Hematopoietic multipotent progenitor cell treated with erythropoietin and hydrocortisone succinate and interleukin-3 and kit ligand, for 15 days (in vitro differentiated cells): ENCODE data around the gene PLAC8.
"Not testable (repeated sequence)": the region's sequence is repeated elsewhere in the genome, so short reads cannot be mapped to it uniquely, and the experiment has no call there.

Source experiments
- DNase-seq: peaks from one replicate; pipeline ENCODE4 v3.0.0-alpha.2; 2015; ENCODE audit warnings: low spot score

PLAC8 gene

GRCh38 chr4:83112231-83112630 lies 2.3 kb downstream of the PLAC8 start:
- DNase-seq, result no peak

GRCh38 chr4:83111751-83112141 lies 2.8 kb downstream of the PLAC8 start:
- DNase-seq, result not testable (repeated sequence)

GRCh38 chr4:83110970-83111750 lies 3.4 kb downstream of the PLAC8 start:
- DNase-seq, result no peak

DNA sequence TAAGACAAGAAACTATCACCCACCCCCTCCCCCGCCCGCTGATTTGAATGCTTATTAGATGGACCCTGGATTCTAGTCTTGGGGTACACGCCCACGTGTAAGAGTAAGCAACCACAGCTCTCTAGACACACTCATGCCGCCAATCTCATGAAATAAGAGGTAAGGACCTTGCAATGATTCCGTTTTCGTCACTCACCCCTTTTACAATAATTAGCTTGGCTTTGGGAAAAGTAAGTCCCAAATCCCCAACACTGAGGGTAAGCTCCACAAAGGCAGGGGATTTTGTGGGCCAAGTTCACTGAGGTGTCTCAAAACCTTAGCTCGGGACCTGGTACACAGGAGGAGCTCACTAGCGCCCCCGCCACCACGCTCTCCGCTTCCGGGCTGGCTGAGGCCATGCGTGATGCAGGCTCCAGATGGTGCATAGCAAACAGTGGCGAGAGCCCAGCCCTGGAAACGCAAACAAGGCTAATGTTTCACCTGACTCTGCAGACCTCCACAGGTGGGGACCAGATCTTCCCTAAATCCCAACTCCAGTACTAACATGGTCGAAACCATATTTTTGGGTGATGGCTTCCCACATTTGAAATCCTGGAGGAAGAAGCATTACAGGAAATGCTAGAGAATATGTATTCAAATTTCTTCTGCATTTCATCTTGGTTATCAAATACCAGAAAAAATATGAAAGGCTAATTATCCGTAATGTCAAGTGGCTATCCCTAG lies 4.1 kb downstream of the PLAC8 start:
- DNase-seq, result peak; percentile 72

DNA sequence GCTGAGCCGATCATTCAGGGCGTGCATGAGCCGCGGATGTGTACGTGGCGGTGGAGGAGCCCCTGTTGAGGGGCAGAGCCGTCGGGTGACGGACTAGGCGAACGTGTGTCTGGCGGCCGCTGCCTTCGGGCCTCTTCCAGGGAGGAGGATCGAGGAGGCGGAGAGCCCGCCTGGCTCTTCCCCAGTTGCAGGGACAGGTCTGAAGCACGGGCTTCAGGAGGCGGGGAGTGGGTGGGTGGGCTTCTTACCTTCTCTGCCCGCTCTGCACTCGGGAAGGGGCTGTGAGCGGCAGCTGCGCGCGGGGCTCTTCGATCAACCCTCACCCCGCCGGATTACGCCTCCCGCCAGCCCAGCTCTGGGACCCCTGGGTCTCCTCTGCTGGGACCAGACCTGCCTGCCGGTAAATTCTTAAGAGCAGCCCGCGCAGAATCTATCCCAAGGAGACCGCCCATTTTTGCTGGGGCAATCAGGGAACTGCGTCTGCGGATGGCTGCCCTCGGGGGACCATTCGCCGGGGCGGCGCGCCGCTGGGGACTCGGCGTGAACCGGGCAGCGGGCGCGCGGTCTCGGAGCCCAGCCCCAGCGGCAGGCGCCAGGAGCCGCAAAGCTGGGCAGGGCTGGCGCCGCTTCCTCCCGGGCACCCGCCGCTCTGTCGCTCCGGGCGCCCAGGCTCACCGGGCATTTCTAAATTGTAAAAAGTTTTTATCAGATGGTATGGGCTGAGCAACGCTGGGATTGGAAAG lies 4.9 kb downstream of the PLAC8 start:
- no peak for DNase-seq

DNA sequence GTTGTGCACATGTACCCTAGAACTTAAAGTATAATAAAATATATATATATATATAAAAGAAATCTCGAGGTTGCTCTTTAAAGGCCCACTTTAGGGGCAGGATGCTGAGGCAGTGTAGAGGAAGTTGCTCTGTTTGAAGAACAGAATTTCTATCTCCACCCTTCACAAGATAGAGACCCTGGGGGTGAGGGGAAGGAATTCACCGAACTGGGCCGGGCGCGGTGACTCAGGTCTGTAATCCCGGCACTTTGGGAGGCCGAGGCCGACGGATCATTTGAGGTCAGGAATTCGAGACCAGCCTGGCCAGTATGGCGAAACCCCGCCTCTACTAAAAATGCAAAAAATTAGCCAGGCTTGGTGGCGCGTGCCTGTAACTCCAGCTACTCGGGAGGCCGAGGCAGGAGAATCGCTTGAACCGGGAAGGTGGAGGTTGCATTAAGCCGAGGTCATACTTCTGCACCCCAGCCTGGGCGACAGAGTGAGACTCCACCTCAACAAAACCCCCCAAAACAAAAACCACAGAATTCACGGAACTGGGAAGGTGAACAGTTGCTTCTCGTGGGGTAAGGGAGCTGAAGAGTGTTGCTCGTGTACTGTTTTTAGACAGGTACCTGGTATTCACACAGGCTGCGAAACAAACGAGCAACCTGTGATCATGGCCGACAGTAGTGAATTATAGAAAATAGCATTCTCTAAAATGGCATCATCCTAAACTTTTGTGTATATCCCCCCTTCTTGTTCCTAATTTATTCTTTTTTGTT lies 6.2 kb downstream of the PLAC8 start:
- no peak for DNase-seq

GRCh38 chr4:83107631-83108030 lies 6.9 kb downstream of the PLAC8 start:
- no peak for DNase-seq

GRCh38 chr4:83104991-83105390 lies 9.5 kb downstream of the PLAC8 start:
- no peak for DNase-seq

DNA sequence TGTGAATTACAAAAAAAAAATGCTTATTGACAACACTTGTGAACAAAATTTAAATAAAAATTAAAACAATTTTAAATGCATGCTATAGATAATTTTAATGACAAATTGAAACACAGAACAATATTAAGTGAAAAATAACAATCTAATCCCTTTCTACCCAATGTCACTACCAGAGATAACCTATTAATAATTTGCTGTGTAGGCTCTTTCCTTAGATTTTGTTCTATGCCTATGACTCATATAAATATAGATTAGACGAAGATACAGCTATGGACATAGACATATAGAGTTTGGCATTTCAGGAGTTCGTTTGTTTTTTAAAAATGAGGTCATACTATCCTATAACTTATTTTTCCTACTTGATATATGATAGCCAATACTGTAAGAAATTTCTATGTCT lies 18.1 kb downstream of the PLAC8 start:
- no peak for DNase-seq

DNA sequence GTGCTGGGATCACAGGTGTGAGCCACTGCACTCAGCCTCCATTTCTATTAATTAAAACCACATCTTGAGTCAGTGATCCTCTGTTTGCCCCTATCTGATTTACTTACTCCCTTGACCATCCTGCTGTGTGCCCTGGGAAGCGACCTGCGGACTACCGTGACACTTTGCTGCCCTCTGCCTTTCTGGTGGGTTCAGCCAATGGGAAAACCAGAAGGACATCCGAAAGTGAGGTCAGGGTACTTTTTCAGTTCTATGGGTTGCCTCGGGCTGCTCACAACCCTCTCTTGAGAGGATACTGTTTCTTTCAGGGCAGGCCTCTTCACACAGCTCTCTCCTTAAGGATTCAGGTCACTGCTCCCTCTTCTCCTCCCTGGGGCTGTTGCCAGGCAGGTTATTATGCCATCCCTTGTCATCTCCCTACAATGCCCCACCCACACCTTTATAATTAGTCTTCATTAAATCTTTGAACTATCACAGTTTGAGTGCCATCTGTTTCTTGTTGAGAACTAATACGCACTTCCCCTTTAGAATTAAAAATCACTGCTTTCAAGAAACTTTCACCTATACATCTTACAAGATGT lies 21.4 kb downstream of the PLAC8 start:
- DNase-seq, result no peak

GRCh38 chr4:83089410-83090157 lies 24.9 kb downstream of the PLAC8 start:
- no peak for DNase-seq

DNA sequence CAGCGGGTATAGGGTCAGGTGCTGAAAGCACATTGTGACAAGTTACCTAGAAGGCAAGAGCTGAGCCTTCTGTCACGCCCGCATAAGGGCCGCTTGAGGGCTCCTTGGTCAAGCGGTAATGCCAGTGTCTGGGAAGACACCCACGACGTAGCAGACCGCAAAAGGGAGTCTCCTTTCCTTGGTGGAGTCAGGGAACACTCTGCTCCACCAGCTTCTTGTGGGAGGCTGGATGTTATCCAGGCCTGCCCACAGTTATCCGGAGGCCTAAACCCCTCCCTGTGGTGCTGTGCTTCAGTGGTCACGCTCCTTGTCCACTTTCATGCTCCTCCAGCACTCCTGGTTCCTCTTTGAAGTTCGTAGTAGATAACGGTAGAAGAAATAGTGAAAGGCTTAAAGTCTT lies 29.6 kb downstream of the PLAC8 start:
- not testable (repeated sequence) for DNase-seq

DNA sequence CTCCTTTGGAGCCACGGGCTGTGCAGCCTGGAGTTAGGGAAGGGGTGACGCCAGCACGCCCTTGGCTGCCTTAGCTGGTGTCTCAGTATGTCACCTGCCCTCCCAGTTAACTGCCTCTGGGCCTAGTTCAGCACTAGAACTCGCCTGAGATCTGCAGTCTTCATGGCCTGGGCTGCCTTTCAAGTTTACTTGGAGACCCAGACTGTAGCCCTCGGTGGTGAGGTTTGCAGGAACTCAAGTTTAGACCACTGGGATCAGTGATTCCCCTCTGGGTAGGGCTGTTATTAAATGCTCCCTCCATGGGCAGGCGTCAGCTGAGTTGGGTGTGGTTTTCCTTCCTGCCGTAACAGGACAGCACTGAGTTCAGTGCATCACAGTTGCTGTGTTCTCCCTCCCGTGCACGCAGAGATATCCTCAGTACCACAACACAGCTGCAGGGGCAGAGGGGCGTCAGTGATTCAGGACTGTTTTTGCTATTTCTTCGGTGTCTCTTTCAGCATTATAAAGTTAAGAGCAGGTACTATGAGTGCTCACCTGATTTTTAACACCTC lies 30.5 kb downstream of the PLAC8 start:
- DNase-seq, result no peak

DNA sequence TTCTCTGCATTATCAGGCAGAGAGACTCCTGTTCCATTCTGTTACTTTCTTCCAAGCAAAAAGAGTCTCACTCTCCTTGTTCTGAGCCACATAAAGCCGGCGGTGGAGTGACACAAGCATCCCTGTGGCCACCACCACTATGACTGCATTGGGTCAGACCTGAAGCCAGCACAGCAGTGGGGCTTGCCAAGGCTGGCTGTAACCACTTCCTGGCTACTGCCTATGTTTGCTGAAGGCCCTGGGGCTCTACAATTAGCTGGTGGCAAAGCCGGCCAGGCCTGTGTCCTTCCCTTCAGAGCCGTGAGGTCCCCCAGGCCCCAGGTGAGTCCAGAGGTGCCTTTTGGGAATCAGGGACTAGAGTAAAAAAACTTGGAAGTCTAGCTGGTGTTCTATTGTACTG lies 31.8 kb downstream of the PLAC8 start:
- no peak for DNase-seq

GRCh38 chr4:83080561-83080960 lies 34.0 kb downstream of the PLAC8 start:
- DNase-seq, result no peak

DNA sequence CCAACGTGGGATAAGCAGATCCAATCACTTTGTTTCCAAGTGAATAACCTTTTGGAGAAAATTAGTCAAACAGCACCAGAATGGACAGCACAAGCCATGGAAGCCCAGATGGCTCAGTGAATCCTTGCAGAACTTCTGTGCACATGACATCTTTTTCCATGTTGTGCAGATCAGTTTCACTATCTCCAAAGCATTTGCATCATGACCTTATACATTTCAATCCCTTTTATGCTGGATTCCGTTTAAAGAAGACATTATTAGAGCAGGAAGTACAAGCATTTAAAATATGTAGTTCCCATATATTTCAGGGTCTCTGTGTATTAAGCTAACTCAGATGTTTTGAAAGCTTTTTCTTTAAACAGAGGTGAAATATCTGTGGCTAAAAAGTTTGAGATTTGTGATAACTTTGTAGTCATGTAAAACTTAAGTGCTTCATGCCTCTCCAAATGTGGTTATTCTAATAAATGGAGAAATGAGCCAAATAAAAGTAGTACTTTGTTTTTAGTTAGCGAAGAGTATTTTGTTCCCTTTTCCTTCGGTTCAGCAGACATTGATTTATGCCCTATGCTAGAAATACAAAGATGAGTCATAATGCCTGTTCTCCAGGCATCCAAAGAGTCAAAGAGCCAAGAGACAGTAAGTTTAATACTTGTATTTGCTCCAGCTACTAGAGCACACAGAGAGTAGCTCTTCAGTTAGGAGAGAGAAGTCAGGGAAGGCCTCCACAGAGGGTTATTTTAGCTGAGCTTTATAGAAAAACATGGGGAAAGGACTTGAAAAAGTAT lies 39.0 kb downstream of the PLAC8 start:
- no peak for DNase-seq

DNA sequence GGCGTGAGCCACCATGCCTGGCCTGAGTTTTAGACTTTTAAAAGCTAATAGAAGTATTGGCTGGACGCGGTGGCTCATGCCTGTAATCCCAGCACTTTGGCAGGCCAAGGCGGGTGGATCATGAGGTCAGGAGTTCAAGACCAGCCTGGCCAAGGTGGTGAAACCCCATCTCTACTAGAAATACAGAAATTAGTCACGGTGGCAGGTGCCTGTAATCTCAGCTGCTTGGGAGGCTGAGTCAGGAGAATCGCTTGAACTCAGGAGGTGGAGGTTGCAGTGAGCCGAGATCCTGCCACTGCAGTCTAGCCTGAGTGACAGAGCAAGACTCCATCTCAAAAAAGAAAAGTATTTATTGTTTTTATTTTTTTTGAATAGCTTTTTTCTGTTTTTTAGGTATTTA lies 39.7 kb downstream of the PLAC8 start:
- DNase-seq, result not testable (repeated sequence)

DNA sequence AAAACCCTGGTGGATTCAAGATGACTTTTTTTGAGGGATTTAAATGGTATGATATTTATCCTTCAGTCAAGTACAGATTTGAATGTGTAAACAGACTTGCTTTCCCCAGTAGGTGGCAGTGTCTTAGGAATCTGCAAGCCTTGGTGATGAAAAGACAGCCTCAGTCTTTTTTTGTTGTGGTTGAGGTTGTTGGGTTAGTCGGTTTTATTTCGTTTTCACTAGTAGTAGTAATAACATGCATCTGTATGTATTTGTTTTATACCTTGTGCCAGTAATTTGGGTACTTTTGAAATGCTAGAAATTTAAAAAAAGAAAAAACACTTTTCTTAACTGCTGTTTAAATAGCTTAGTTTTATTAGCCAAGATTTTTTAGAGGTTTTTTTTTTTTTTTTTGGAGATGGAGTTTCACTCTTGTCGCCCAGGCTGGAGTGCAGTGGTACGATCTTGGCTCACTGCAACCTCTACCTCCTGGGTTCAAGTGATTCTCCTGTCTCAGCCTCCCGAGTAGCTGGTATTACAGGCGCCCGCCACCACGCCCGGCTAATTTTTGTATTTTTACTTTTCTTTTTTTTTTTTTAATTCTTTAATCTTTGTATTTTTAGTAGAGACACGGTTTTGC lies 40.3 kb downstream of the PLAC8 start:
- DNase-seq, result peak; percentile 71

DNA sequence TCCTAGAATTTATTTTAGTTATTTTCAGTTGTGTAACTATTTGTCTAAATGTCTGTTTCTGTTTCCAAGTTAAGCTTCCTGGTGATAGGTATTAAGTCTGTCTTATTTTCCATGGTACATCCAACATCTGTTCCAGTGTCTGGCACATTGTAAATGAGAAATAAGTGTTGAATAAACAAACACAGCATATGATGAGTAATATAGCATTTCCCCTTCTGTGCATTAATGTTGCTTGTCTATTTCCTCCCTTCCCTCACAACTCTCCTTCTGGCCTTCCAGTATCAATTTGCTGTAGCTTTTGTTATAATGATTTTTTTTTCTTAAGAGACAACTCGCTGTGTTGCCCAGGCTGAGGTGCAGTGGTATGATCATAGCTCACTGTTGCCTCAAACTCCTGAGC lies 43.4 kb downstream of the PLAC8 start:
- DNase-seq, result no peak
